Measurements from ENCODE around the gene ARHGAP15.

ARHGAP15 gene

GRCh38 chr2:143128681-143129580 lies at the start of gene ARHGAP15:
Gene ARHGAP15, plus strand, starts transcription at chr2:143129419.
- TF ChIP-seq CTCF (IDR thresholded peaks at IDR 0.05) = no peak
- H3K4me3 ChIP-seq = peak within 1 kb of the TSS; percentile 28
- DNase-seq (ENCODE audit: low spot score) = no peak
- peak within 1 kb of the TSS; percentile 18 to 58 for H3K27ac ChIP-seq

GRCh38 chr2:143081616-143082015 lies 47.6 kb upstream of the ARHGAP15 start:
- Histone ChIP-seq H3K4me3 (no peak overlapping the region), H3K27ac (no peak overlapping the region)
- TF ChIP-seq CTCF (IDR thresholded peaks at IDR 0.05) = no peak
- no peak for DNase-seq (ENCODE audit: low spot score)

DNA sequence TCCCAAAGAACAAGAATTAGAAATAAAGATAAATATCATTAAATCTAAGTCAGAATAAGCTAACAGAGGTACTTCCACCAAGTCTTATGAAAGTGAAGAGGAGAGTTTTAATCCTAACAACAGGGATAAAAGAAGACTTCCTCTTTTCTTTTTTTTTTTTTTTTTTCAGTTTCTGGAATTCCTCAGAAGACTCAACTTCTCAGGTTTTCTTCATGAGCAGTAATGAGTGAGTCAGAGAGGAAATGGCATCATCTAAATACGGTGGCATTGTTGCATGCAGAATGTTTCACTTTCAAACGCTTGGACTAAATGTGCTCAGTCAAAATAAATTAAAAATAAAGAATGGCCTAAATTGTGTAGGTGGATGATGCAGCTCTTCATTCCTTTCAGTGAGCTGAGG lies 45.6 kb upstream of the ARHGAP15 start:
- DNase-seq (ENCODE audit: low spot score) = no peak
- Histone ChIP-seq H3K27ac (no peak overlapping the region), H3K4me3 (no peak overlapping the region)
- no peak for TF ChIP-seq CTCF (IDR thresholded peaks at IDR 0.05)

GRCh38 chr2:143084462-143084861 lies 44.8 kb upstream of the ARHGAP15 start:
- Histone ChIP-seq H3K4me3 (no peak overlapping the region), H3K27ac (no peak overlapping the region)
- DNase-seq (ENCODE audit: low spot score) = no peak
- no peak for TF ChIP-seq CTCF (IDR thresholded peaks at IDR 0.05)

DNA sequence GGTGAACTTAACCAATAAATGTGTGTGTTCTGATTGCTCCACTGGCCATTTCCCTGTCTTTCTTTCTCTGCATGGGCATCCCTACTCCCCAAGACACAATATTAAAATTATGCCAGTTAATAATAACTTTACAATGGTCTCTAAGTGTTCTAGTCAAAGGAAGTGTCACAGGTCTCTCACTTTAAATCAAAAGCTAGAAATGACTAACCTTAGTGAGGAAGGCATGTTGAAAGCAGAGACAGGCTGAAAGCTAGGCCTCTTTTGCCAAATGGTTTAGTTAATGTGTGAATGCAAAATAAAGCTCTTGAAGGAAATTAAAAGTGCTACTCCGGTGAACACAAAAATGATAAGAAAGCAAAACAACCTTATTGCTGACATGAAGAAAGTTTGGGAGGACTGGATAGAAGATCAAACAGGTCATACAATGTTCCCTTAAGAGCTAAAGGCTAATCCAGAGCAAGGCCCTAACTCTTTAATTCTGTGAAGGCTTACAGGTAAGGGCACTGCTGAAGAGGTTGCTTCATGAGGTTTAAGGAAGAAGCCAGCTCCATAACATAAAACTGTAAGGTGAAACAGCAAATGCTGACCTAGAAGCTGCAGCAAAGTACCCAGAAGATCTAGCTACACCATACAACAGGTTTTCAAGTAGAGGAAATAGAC lies 44.0 kb upstream of the ARHGAP15 start:
- TF ChIP-seq CTCF (IDR thresholded peaks at IDR 0.05) = no peak
- H3K4me3 ChIP-seq = no peak overlapping the region
- H3K27ac ChIP-seq = no peak overlapping the region
- DNase-seq (ENCODE audit: low spot score) = no peak

GRCh38 chr2:143087033-143087432 lies 42.2 kb upstream of the ARHGAP15 start:
- DNase-seq (ENCODE audit: low spot score) = no peak
- TF ChIP-seq CTCF (IDR thresholded peaks at IDR 0.05) = no peak
- H3K27ac ChIP-seq = no peak overlapping the region
- H3K4me3 ChIP-seq = no peak overlapping the region

All from coronary artery (tissue), 2 donors.